NCI-H345 treated with DMSO at 0.1 percent for 48 hours (cell line): Measurements from ENCODE around the gene SLC24A3.
A peak's percentile ranks its signal among the peaks of the same experiment; 100 is the strongest.

Source experiments
- DNase-seq: peaks from one replicate; lab custom pipeline; 2025; ENCODE audit not compliant: unreplicated experiment; lab: John Stamatoyannopoulos, UW

The SLC24A3 gene

DNA sequence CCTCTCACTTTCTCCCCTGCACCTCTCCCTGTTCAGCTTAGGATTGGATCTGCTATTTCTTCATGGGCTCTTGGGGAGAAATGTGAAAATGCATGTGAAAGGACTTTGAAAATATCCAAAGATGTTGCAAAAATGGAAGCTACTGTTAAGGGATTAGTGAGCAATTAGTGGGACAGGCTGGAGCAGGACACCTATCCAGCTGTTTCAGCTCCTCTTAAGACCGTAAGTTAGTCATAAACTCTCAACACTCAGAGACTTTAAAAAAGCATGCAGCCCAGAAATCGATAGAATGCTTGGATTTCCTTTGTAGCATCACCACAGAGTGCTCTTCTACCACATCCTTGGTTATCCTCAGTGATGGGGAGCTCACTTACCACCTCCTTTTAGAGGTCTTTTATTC lies 88.7 kb downstream of the SLC24A3 start:
- no peak for DNase-seq

DNA sequence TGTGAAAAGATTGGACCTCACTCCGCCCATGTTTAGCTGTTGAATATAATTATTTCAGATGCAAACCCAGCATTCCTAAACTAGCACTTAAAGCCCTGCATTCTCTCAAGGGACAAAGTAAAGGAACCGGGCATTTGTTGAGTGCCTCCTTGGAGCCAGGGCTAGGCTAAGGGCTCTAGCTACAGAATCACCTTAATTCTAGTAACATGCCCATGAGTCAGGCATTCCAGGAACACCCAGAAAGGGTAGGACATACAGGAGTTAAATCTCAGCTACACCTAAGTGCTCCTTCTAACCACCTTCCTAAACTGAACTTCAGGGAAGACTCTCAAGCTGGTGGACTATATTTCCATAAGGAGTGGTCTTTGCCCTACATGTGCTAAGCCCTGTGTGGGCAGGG lies 89.4 kb downstream of the SLC24A3 start:
- DNase-seq: no peak

DNA sequence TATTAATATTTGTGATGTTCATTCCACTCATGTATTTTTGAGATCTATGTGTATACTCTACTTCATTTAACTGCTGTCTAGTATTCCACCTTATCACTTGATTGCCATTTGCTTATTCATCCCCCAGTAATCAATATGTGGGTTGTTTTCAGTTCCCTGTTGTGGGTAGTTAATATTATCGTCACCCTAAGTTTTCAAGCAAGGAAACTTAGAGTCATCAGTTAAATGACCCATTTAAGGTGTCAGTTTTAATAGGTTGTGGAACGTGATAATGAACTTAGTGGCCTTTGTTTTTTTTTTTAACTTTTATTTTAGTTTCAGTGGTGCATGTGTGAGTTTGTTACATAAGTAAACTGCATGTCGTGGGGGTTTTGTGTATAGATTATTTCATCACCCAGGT lies 90.3 kb downstream of the SLC24A3 start:
- no peak for DNase-seq

DNA sequence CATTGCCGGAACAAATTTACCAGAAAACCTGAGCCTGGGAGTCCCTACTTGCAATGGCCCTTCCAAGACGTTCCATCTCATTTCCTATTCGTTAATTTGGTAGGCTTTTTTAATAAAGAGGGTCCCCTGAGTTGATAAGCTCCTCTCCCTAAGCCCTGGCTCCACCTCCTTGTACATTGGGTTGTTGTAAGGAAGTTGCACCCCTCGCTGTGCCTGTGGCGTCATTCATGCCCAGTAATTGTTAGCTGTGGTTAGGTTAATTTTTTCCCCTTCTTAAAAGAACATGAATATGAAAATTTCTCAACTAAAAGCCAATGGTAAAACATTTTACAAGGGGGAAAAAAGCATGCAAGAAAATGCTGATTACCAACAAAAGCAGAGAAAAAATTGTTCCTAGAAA lies 91.9 kb downstream of the SLC24A3 start:
- DNase-seq: no peak

DNA sequence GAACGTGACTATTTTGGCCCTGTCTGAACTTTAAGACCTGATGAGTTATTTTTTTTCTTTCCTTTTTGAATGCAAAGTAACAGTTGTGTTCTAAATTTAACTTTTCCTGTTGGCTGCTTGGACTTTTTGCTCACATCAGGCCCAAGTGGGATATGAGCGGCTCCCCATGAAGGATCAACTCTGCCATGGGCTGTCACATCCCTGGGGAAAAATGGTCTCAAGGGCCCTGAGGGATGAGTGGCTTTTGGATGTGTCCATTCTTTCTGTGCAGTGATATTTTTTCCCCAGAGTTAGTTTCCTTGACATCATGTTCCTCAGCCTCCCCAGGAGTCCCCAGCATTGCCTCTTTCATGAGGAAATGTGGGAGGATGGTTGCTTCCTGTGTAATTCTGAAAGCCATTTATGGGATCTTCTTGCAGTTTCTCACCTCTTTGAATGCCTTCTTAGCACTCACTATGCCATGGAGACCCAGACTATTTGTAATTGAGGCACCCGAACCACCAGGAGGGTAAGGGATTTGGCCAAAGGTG lies 92.5 kb downstream of the SLC24A3 start:
- no peak for DNase-seq

DNA sequence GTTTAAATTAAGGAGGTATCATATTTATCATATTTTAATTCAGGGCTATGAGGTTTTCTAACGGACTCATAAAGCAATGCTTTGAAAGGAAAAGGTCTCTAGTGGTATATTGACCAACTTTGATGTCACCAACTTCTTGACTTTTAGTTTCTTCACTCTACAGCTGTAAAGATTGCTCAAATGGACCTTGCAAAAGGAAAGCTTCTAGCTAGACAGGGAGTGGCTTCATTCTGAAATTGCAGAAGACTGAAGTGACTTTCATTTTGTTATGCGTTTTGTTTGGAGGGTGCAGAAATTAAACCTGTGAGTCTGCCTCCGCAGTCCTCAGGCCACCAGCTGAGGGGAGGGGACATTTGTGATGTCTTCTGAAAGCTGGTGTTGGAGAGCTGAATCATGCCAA lies 95.7 kb downstream of the SLC24A3 start:
- no peak for DNase-seq

DNA sequence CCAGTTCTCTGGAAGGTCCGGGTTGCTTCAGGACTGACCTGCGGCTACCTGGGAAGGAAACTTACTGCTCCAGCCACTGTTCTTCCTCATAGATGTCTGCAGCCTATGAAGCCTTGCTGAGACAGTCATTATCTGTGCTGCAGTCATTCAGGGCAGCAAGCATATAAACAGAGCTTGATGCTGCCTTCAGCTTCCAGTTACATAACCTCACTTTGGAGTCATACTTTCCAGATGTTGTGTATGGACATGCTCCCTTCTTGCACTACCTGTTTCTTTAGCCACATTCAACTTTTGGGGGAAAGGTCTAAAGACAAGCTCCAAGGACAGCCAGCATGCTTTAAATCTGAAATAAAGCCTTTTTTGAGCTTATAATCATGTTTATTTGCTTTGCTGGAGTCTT lies 98.1 kb downstream of the SLC24A3 start:
- DNase-seq: no peak

DNA sequence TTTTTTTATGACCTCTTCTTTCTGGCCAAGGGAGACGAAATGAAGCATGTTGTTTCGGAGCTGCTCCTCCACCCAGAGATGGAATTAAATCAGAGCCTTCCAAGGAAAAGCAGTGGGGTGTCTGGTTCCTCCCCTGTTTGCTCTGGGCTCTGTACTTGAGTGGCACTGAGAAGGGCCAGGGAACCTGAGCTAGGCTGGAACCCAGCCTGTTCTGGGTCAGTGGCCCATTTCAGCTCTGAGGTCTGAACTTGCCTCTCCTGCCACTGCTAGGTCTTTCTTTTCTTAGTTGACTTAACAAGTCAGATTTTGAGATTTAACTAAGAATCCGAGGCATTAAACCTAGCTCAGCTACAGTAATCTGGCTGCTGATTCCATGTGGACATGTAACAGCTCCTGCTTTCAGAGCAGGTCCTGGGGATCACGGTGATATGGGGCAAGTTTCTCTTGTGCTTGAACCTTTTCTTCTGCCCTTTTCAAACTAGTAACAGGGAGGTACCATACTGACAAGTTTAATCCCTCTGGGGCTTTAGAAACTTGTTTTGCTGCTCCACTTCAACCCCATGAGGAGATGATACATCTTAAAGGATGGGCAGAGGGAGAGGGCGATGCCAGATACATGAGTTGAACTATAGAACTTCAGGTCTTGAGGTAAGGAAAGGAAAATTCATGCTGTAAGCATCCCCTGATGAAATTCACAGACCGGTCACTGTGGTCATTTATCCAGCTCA lies 101.1 kb downstream of the SLC24A3 start:
- no peak for DNase-seq

DNA sequence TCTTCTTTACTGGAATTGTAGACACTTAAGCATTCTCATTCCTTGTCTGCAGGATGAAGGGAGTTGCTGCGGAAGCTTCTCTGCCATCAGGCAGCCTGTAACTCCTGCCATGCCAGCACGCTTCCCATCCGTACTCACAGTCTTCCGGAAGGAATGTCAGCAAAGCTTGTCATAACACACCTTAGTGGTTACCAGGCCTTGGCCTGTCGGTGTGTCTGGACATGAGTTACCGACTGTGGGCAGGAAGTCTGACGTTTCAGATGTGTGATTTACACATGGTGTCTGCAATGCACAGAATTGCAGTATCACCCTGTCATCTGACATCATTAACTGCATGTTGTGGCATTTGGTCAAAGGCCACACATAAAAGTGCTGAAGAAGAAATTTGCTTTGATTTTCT lies 102.2 kb downstream of the SLC24A3 start:
- no peak for DNase-seq

DNA sequence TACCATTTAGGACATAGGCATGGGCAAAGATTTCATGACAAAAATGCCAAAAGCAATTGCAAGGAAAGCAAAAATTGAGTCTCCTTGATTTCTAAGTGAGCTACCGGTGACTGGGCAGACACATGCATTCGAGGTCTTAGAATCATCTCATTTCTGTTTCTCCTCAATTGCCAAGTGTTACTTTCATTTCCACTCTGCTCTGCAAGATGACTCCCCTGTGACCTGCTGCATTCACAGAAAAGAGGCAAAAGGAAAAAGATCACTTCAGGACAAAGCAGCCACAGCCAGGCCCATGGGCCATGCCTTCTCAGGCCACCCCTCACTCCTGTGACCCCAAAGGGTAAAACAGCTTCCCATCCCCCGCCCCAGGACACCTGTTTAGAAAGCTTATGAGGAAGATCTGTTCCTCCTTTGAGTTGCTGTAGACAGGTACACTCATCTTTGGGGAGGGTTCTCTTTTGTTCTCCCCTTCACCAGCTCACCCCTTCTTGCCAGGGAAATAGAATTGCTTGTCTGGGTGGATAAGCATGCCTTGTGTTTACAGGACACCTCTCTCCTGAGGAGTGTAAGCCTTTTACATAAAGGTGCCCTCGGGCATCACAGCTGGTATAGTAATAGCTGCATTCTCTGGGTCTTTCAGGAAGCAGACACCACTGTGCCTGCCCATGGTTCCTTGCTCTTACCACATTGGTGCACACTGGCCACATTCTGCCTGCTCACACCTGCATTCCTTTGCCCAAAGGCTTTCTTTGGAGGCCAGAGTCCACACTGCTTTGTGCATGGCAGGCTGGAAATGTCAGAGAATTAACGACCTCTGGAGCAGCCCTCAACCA lies 105.0 kb downstream of the SLC24A3 start:
- no peak for DNase-seq

DNA sequence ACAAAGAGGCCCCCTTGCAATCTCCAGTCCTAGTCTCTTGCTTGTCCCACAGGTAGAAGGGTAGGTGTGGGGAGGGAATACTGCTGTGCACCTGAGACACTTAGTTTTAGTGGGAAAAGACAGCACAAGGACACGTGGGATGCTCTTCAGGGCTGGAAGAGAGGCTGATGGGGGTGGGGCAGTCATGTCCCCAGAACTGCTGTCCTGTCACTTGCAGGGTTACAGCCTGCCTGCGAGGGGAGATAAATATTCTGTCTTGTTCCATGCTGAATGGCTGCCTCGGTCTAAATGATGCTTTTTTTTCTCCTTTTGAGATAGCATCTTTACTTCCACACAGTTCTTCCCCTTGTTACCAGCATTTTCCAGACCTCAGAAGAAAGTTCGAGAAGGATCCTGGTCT lies 106.2 kb downstream of the SLC24A3 start:
- DNase-seq: no peak

DNA sequence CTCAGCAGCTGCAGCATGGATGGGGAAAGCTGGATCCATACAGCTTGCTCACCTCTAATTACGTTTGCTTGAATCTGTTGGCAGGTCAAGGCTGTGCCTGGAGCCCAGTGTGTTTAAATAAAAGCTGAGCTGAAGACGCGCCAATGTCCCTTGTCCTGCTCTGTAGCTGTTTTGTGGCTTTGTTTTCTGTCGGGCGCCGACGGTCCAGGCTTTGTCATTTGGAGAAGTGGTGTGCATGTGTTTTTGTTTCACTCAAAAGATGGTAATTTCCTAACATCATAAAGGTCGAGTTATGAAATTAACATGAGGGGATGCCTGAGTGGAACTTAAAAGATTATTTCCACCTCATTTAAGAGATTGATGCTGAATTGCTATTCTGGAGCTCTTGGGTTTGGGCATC lies 107.6 kb downstream of the SLC24A3 start:
- DNase-seq: no peak

DNA sequence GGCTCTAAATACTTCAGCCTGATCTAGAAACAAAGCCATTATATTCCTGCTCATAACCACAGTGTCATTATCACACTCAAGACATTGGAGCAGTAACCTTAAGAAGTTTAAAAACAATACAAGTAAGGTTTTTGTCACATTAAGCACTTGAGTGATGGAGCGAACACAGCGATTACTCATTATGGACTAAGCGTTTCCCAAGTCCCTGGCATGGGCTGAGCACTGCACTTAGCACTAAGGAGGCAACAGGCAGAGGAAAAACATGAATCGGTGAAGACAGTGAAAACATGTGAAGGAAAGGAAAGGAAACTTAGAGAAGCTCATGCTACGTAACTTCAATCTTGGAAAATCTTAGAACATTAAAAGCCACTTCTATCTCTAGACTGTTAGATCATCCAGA lies 108.7 kb downstream of the SLC24A3 start:
- no peak for DNase-seq

DNA sequence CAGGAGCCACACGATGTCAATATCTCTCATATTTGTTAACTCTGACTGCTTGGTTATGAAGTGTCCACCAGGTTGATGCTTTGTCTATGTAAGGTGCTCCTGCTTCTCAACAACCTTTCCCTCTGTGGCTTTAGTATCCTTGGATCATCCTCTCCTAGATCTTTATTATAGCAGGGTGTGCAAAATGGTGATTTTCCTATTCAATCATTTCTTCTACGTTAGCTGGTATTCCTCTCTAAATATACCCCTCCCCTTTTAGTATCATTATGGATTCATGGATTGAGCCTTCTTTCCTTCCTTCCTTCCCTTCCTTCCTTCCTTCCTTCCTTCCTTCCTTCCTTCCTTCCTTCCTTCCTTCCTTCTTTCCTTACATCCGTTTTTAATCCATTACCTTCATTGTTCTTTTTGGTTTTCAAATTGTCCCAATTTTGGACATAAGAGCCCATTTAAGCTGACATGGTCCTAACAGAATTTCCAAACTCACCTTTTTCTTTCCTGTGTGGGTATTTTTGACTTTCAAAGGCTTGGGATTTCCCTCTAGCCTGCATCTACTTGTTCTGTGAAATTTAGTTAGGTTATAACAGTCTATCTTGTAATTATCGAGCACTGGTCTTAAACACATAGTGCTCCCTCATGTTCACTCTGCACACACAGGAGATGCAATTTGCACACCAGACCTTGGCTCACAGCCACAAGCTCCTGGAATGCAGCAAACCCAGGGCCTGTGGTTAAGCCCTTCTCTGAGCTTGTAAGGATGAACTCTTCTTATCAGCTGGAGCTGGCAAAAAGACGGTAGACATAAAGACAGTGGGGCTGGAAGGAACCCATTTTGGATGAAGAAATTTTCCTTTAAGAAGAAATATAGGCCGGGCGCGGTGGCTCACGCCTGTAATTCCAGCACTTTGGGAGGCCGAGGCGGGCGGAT lies 109.9 kb downstream of the SLC24A3 start:
- no peak for DNase-seq

DNA sequence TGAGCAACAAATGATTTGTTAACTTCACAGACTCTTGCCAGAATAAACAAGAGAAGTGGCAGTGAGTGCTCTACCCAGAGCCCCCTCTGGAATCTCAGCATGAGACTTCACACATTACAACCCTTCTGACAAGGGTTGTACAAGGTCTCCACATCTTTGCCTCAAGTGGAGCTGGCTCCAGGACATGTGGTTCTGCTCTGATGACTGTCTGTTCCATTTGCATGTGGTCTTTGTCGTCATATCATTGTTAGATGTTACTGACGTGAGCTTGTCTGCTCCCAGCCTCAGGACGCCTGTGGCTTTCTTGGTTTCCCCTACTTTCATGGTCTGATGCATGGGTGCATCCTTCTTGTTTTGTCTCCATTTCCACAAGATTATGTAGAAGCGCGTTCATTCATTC lies 115.0 kb downstream of the SLC24A3 start:
- peak; percentile 99 for DNase-seq

DNA sequence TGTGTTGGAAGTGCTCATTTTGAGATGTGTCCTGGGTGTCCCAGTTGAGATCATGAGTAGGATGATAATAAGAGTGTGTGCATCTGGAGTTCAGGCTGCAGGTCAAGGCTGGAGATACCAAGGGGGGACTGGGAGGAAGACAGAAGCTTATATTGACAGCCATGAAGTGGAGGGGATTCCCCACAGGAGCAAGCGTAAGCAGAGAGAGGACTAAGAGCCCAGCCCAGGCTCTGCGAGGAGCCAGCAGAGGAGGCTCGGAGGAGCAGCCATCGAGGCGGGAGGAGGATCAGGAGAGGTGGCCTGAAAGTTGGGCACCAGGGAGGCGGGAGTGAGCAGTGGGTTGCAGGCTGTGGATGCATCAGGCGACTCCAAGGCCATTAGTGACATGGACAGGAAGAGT lies 116.2 kb downstream of the SLC24A3 start:
- DNase-seq: no peak

DNA sequence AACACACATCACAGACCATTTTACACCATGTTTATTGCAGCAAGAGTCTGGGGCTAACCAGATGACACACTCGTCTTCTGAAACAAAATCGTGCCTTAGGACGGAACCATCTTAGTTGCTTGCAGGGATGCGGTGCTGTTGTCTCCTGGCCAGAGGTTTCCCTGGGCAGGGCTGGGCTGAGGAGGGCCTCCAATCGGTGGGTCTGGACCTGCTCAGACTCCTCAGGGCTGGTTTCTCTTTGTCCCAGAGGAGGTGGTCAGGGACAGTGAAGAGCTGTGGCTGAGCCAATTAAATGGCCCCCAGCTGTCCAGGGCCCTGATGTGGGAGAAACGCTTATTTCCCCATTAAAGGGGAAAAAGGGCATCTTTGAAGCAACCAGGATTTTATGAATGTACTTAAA lies 117.6 kb downstream of the SLC24A3 start:
- no peak for DNase-seq

DNA sequence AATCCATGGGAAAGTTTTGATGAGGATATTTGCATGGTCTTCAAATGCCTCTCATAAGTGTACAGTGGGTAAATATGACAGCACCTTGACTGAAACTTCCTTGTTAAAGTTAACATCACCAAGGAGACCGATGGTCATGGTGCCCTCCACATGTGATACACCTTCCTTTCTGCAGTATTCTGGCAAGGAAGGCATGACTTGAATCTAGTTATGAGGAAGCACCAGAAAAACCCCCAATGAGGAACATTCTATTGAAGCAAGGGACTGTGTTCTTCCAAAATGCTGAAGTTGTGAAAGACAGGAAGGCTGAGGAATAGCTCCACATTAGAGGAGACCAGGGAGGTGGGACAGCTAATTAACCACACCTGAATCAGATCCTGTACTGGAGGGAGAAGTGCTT lies 118.3 kb downstream of the SLC24A3 start:
- DNase-seq: no peak

DNA sequence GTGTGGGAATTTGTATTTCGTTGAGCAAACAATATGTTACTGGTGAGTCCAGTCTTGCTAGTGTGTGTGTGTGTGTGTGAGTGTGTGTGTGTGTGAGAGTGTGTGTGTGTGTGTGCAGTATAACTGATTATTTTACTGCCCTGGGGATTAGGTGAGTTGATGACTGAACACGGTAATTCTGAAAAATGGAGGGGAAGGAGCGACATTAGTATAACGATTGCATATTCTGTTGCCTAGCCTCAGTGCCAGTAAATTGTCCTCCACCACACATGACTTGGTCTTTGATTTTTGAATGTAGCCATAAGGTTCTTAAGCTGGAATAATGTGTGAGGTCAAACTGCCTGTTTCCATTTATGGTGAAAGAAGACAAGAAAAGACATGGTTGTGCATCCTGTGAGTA lies 121.1 kb downstream of the SLC24A3 start:
- no peak for DNase-seq

DNA sequence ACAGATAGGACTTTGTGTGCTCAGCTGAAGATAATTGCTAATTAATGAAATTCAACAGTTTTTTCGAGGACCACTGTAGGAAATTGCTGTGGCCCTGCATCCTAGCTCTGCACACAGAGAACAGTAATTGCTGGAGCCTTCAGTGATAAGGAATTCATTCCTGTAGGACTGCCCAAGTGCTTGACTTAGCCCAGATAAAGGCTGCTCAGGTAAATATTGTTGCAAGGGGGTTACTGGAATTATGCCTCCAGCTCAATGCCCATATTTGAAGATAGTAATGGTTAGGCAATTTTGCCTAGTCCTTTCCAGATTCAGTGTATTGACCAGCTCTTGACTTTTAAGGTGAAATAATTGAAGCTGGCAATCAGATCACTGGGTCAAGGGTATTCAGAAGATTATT lies 122.9 kb downstream of the SLC24A3 start:
- DNase-seq: no peak

DNA sequence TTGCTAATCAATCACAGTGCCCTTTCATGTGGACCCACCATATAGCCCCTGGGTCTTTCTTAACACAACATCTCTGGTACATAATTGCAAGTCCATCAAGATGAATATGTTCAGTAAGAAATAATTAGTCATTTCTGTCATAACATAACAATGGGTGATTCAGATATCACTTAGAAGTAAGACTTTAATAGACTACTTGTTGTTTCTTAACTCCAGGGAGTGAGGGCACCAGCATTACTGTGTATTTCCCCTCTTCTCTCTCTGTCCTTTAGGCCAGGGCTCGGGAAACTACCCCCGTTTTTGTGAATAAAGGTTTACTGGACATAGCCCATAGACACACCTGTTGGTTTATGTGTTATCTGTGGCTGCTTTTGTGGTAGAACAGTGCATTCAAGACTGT lies 123.5 kb downstream of the SLC24A3 start:
- DNase-seq: no peak
